Liver (tissue), 3 donors: ENCODE data around the gene PEX5L.

ENCODE experiments used
- CTCF ChIP-seq: fragments of 150-350 bp; IDR thresholded peaks from 2 replicates; pipeline ENCODE4 v1.5.1; 2017; ENCODE audit warnings: improper control_type of control experiment, low read depth, low read length; ENCODE audit not compliant: missing input control
- RXRA ChIP-seq, 2 donors: IDR thresholded peaks; 2 replicates each; pipeline ENCODE4 v1.6.1; 2017 to 2018; ENCODE audit warnings: antibody characterized with exemption in 2 of 2, mild to moderate bottlenecking in 1 of 2
- SP1 ChIP-seq: IDR thresholded peaks from 2 replicates; pipeline ENCODE4 v1.6.1; 2018; ENCODE audit warnings: antibody characterized with exemption, mild to moderate bottlenecking
- TAF1 ChIP-seq: conservative IDR thresholded peaks from 2 replicates; pipeline ENCODE4 v1.6.1; 2016; ENCODE audit warnings: antibody characterized with exemption, mild to moderate bottlenecking
- ZBTB33 ChIP-seq: IDR thresholded peaks from 2 replicates; pipeline ENCODE4 v1.6.1; 2016; ENCODE audit warnings: antibody characterized with exemption
- TF ChIP-seq, protein P1 (sequence below): IDR thresholded peaks from 2 replicates; pipeline ENCODE4 v1.6.1; 2016; ENCODE audit warnings: antibody characterized with exemption, mild to moderate bottlenecking
- TF ChIP-seq, protein P2 (sequence below): IDR thresholded peaks from 2 replicates; pipeline ENCODE4 v1.6.1; 2016; ENCODE audit warnings: antibody characterized with exemption
- donor health status: healthy.
- donor health status: healthy.

DNA sequence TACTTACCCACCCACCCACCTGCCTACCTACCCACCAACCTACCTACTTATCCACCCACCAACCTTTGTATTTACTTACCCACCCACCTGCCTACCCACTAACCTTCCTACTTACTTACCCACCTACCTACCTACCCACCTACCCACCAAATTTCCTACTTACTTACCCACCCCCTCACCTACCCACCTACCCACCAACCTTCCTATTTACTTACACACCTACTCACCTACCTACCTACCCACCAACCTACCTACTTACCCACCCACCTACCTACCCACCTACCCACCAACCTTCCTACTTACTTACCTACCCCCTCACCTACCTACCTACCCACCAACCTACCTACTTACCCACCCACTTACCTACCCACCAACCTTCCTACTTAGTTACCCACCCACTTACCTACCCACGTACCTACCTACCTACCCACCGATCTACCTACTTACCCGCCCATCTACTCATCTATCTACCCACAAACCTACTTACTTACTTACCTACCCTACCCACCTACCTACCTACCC, 204.3 kb downstream of the PEX5L start:
- no peak for TF ChIP-seq SP1
- TF ChIP-seq, protein P1, sequence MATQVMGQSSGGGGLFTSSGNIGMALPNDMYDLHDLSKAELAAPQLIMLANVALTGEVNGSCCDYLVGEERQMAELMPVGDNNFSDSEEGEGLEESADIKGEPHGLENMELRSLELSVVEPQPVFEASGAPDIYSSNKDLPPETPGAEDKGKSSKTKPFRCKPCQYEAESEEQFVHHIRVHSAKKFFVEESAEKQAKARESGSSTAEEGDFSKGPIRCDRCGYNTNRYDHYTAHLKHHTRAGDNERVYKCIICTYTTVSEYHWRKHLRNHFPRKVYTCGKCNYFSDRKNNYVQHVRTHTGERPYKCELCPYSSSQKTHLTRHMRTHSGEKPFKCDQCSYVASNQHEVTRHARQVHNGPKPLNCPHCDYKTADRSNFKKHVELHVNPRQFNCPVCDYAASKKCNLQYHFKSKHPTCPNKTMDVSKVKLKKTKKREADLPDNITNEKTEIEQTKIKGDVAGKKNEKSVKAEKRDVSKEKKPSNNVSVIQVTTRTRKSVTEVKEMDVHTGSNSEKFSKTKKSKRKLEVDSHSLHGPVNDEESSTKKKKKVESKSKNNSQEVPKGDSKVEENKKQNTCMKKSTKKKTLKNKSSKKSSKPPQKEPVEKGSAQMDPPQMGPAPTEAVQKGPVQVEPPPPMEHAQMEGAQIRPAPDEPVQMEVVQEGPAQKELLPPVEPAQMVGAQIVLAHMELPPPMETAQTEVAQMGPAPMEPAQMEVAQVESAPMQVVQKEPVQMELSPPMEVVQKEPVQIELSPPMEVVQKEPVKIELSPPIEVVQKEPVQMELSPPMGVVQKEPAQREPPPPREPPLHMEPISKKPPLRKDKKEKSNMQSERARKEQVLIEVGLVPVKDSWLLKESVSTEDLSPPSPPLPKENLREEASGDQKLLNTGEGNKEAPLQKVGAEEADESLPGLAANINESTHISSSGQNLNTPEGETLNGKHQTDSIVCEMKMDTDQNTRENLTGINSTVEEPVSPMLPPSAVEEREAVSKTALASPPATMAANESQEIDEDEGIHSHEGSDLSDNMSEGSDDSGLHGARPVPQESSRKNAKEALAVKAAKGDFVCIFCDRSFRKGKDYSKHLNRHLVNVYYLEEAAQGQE = no peak
- no peak for TF ChIP-seq CTCF
- no peak for TF ChIP-seq ZBTB33
- TF ChIP-seq TAF1 = no peak
- TF ChIP-seq, protein P2, sequence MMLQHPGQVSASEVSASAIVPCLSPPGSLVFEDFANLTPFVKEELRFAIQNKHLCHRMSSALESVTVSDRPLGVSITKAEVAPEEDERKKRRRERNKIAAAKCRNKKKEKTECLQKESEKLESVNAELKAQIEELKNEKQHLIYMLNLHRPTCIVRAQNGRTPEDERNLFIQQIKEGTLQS = no peak
- TF ChIP-seq RXRA (IDR thresholded peaks at IDR 0.05) = no peak
